HG03575 (cell line): ENCODE results near the gene HS6ST2.

Experiments
- ATAC-seq: cut with Tn5 transposase; IDR thresholded peaks from one replicate; pipeline ENCODE4 v1.9.1; 2021; ENCODE audit not compliant: unreplicated experiment, insufficient number of reproducible peaks, low FRiP score; ENCODE audit errors: extremely low read depth

The HS6ST2 gene

GRCh38 chrX:132756439-132756838 lies 202.0 kb downstream of the HS6ST2 start:
- no peak for ATAC-seq

- ATAC-seq = no peak
Measured at GRCh38 chrX:132751063-132751690, 207.3 kb downstream of the HS6ST2 start.

GRCh38 chrX:132750331-132751062 lies 207.9 kb downstream of the HS6ST2 start:
- ATAC-seq = no peak

- no peak for ATAC-seq
Measured at GRCh38 chrX:132749406-132749805, 209.0 kb downstream of the HS6ST2 start.

GRCh38 chrX:132748909-132749308 lies 209.5 kb downstream of the HS6ST2 start:
- ATAC-seq = no peak

GRCh38 chrX:132748268-132748667 lies 210.2 kb downstream of the HS6ST2 start:
- no peak for ATAC-seq

GRCh38 chrX:132745593-132745992 lies 212.8 kb downstream of the HS6ST2 start:
- no peak for ATAC-seq

- no peak for ATAC-seq
Measured at GRCh38 chrX:132744470-132744869, 214.0 kb downstream of the HS6ST2 start.

GRCh38 chrX:132743086-132743485 lies 215.3 kb downstream of the HS6ST2 start:
- no peak for ATAC-seq

- no peak for ATAC-seq
Measured at GRCh38 chrX:132742246-132742645, 216.2 kb downstream of the HS6ST2 start.

- no peak for ATAC-seq
Measured at GRCh38 chrX:132741689-132742088, 216.7 kb downstream of the HS6ST2 start.

- ATAC-seq = no peak
Measured at GRCh38 chrX:132740316-132741123, 217.9 kb downstream of the HS6ST2 start.

GRCh38 chrX:132738951-132739350 lies 219.5 kb downstream of the HS6ST2 start:
- ATAC-seq = no peak

GRCh38 chrX:132737743-132738142 lies 220.7 kb downstream of the HS6ST2 start:
- no peak for ATAC-seq

- ATAC-seq = no peak
Measured at GRCh38 chrX:132732236-132732635, 226.2 kb downstream of the HS6ST2 start.

GRCh38 chrX:132730726-132731125 lies 227.7 kb downstream of the HS6ST2 start:
- no peak for ATAC-seq

GRCh38 chrX:132730266-132730665 lies 228.2 kb downstream of the HS6ST2 start:
- ATAC-seq = no peak

GRCh38 chrX:132728296-132728695 lies 230.1 kb downstream of the HS6ST2 start:
- no peak for ATAC-seq

GRCh38 chrX:132718431-132718958 lies 239.9 kb downstream of the HS6ST2 start:
- ATAC-seq = no peak

- no peak for ATAC-seq
Measured at GRCh38 chrX:132716006-132716405, 242.4 kb downstream of the HS6ST2 start.
